GM18858 (cell line): Measurements from ENCODE around the gene CACNA1S.

ENCODE experiments used
- ATAC-seq: cut with Tn5 transposase; IDR thresholded peaks from one replicate; pipeline ENCODE4 v1.9.1; 2021; ENCODE audit not compliant: unreplicated experiment

The CACNA1S gene

GRCh38 chr1:201140235-201140940 lies 28.2 kb upstream of the CACNA1S start:
- ATAC-seq: no peak

DNA sequence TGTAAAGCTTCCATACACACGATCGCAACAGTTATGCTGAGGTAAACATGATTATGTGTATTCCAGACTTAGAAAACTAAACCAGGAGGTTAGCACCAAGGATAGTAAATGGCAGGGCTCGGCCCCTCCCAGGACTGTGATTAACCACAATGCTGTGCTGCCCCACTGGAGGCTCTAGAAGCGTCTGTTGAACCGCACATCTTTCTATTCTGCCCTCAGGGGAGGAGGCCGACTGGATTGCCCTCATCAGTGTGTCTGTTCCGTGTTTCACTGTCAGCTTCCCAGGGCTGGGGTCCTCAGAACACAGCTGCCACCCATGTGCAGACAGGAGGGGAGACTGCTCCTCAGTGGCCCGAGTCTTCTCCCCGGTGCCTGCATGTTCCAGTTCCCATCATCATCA lies 27.5 kb upstream of the CACNA1S start:
- ATAC-seq: no peak

DNA sequence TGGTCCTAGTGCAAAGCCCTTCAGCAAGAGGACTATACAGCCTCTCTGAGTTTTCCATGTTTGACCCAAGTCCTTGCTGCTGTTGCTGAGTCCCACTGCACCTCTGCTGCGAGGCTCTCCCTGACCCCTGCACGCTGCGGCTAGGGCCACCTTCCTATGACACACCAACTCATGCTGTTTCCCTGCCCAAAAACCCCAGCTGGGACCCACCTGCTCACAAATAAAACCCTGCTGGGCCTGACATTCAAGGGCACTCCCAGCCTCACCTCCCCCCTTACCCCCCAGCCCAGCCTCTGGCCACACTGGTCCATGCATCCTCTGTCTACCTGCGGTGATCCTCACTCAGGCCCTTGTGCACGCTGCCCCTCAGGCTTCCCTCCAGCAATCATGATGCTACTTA lies 27.1 kb upstream of the CACNA1S start:
- ATAC-seq: no peak

DNA sequence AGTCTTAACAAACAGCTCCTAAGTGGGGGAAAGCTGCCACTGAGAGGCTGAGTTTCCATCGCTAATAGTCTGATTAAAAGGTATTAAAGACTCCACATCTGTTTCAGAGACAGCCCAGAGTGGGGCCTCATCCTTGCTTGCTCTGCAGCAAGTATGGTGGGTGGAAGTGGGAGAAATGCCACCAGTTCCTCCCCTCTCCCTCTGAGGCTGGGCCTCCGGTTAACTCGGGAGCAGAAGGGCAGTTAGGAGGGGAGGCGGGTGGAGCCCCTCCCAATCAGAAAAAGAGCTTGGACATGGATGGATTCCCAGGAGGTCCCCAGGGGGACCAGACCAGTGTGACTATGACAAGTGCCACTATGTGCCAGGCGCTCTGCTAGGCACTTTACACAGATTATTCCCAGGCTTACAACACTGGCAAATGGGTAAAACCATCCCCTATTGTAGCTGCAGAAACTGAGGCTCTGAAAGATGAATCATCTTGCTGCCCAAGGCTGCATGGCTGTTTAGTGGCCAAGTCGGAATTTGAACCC lies 26.1 kb upstream of the CACNA1S start:
- ATAC-seq: no peak

DNA sequence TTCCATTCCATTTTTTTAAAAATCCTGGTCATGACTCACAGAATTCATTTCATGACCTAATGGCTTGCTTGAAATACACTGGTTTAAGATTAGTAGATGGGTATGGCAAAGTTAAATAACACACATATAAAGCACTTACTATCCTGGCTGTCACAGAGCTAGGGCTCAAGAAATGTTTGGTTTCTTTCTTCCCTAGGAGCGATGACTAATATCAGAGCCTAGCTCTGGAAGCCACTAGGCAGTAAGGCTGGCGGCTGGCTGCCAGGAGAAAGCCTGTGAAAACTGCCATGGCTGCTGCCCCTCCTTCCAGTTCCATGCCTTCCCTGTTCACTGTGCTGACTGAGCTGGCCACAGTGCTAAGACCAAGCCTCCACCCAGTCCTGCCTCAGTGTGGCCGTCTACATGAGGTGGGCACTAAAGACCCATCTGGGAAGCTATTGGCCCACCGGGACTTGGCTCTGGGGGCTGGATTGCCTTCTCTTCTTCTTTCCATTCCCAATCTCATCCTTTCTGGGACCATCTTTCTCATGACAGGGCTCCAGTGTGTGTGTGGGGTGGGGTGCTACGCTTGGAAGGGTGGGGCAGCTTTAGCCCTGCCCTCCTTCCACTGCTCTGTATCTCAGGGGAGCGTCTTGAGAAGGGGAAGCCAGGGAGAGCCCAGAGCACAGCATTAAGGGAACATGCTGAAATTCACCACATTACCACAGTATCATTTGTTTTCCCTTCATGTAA lies 25.5 kb upstream of the CACNA1S start:
- ATAC-seq: no peak

- ATAC-seq: no peak
These were observed 24.8 kb upstream of the CACNA1S start for GRCh38 chr1:201137024-201137392.

GRCh38 chr1:201136355-201137023 lies 24.3 kb upstream of the CACNA1S start:
- ATAC-seq: no peak

DNA sequence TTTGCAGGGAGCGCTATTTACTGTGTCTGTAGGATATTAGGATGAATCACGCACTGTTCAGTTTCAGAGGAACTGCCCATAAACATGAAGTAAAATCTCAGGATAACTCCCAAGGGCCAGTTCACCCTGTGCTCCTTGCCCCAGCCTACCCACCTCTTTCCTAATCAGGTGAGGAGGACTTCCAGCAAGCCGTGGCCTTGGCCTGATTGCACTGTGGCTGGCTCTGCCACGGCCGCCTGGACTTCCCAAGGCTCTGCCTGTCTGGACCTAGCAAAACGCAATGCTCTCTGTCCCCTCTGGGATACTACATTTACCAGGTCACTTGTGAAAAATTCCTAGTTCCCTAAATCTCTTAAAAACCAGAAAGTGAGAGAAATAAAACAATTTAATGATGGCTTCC lies 22.2 kb upstream of the CACNA1S start:
- no peak for ATAC-seq

GRCh38 chr1:201131398-201131797 lies 19.2 kb upstream of the CACNA1S start:
- ATAC-seq: no peak

GRCh38 chr1:201128962-201129361 lies 16.7 kb upstream of the CACNA1S start:
- ATAC-seq: no peak

- no peak for ATAC-seq
These were observed 16.2 kb upstream of the CACNA1S start for GRCh38 chr1:201128476-201128875.

DNA sequence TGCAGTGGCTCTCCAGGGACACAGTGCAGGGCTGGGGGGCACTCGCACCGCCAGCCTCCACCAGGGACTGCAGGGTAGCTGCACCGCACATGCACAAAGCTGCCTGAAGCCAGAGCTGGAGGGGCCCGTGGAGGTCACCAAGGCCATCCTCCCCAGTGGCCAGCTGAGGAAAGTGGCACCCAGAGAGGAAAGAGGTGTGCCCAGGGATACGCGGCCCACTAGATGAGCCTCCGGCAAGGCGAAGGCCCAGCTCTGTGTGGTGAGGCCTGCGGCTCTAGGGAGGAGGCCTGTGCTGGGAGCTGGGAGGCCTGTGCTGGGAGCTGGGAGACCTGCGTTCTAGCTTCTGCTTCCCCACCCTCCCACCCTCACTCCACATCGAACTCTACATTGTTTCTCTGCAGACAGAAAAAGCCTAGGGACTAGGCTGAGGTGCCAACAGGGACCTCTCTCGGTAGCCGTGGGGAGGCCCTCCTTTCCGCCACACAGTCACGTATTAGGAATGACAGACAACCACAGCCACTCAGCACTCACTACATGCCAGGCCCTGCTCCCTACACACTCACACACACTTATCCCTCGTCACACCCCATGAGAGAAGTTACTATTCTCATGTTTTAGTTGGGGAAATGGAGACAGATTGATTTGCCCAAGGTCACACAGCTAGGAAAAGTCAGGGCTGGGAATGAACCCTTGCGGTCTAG lies 15.7 kb upstream of the CACNA1S start:
- ATAC-seq: no peak

GRCh38 chr1:201126832-201127754 lies 14.9 kb upstream of the CACNA1S start, which contains the start of gene ASCL5:
ASCL5 (minus strand) TSS chr1:201127184; CDS start chr1:201115372, 11,812 bp downstream.
- no peak for ATAC-seq

DNA sequence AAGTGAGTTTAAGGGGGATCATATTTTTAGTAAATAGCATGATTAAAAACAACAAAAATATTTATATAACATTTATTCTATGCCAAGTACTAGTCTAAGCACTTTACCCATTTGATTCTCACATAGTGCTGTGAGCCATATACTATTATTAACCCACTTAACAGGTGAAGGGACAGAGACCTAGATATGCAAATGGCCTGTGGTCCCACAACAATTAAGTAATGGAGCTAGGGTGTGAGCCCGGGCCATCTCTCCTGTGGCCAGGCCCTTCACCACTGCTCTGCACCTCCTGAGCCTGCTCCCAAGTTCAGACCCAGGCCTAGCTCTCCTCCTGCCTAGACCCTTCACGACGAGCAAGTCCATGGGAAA lies 14.2 kb upstream of the CACNA1S start:
- no peak for ATAC-seq

DNA sequence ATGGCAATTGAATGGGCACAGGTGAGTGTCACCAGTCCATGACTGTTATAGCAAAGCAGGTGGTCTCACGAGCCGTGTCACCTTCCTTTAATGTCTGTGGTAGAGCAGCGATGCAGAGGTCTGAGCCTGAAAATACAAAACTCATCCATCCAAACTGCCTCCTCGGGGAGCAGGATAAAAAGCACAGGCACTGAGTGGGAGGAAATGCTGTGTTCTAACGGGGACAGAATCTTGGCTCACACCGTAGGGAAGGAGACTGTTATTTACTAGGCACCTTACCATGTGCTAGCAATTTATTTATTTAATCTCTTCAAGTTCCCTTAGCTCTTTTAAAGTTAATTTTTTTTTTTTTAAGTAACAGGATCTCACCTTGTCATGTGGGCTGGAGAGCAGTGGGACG lies 13.6 kb upstream of the CACNA1S start:
- ATAC-seq: no peak

- no peak for ATAC-seq
These were observed 12.8 kb upstream of the CACNA1S start for GRCh38 chr1:201125019-201125418.

DNA sequence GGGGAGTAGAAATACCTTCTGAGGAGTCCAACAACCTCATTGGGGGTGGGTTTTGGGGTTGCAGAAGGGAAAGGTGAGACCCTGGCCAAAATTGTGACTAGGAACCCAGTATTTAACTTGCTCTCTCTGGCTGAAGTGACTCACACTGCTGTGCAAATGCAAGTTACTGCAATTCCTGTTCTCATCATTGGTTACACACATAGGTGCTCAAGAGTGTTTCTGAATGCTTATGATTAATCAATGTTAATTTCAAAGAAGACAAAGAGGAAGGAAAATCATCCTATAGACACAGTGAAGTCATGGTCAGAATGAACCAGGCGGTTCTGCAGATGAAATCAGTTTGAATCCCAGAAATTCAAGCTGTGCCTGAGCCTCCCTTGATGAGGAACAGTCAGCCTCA lies 11.6 kb upstream of the CACNA1S start:
- no peak for ATAC-seq

DNA sequence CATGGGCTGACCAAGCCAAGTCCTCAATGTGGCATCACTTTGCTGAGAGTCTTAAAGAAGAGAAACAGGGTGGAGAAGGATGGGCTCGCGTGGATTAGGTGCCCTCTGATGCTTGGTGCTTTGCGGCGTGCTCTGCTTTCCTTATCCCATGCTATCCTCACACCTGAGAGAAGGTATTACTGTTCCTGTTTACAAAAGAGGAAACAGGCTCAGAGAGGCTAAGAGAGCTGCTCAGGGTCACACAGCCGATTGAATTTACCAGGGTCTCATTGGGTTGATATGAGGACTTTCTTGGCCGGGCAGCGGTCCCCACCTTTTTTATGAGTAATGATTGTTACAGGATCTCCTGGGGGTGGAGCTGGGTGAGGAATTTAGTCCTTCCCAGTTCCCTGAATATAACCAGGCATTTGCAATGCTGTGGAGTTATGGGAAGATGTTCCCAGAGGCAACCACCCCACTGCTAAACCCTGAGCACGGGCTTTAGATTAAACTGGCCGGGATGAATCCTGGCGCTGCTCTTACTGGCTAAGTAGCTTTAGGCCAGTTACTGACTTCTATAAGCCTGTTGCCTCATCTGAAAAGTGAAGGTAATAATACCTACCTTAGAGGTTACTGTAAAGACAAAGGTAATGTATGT lies 10.2 kb upstream of the CACNA1S start:
- ATAC-seq: no peak
